ENCODE data around the gene CMSS1. TPM values are rescaled to one million over a fixed set of nuclear protein-coding genes. Genes with fewer than 3 reads are reported as not detected.

CMSS1 gene
- total and polyA plus RNA-seq, 2 donors (not counting 1 experiment from before 2014, with no cell fraction given): 7.3 to 22.8 TPM

GRCh38 chr3:100007313-100007712 lies 189.7 kb downstream of the CMSS1 start:
- no peaks in the 10 kb centered on the region for H3K9me3 ChIP-seq (ENCODE audit: control extremely low read depth in 1 of 3, control insufficient read depth in 2 of 3, insufficient read depth in 1 of 3, low read length in 2 of 3)
- no peak for TF ChIP-seq CTCF (IDR thresholded peaks at IDR 0.05)
- no peak for TF ChIP-seq EZH2 (IDR thresholded peaks at IDR 0.05; ENCODE audit: borderline replicate concordance, insufficient read depth, low read depth, low read length, poor library complexity, severe bottlenecking)
- Mint-ChIP-seq H3K4me3 (no peak overlapping the region), H3K4me1 (peaks cover 31% of the 10 kb centered on the region), H3K27me3 (no peaks in the 10 kb centered on the region), H3K9me3 (ENCODE audit: insufficient read depth) (no peaks in the 10 kb centered on the region), H3K27ac (no peak overlapping the region)
- no peak overlapping the region for H3K27ac ChIP-seq (ENCODE audit: low read length in 2 of 2)
- H3K4me3 ChIP-seq (ENCODE audit: control extremely low read depth in 1 of 5, extremely low read depth in 1 of 5, insufficient read depth in 1 of 5, low read depth in 2 of 5, low read length in 4 of 5): no peak overlapping the region
- H3K4me1 ChIP-seq (ENCODE audit: control insufficient read depth in 2 of 2, insufficient read depth in 2 of 2, low read length in 2 of 2): no peaks in the 10 kb centered on the region
- H3K4me2 ChIP-seq (replicated peaks; ENCODE audit: low read depth, low read length, poor library complexity, severe bottlenecking): no peak overlapping the region
- ATAC-seq (ENCODE audit: low read depth) (no peak), DNase-seq (no peak)
- H3K79me2 ChIP-seq (ENCODE audit: control insufficient read depth, insufficient read depth, low read length): no peaks in the 10 kb centered on the region
- no peaks in the 10 kb centered on the region for H4K20me1 ChIP-seq (ENCODE audit: control insufficient read depth, insufficient read depth, low read length, poor library complexity, severe bottlenecking)
- CTCF ChIA-PET: no interaction called here
- H3K36me3 ChIP-seq (replicated peaks in 1 of 2; ENCODE audit: control extremely low read depth in 1 of 2, control insufficient read depth in 1 of 2, extremely low read depth in 1 of 2, insufficient read depth in 2 of 2, low read length in 1 of 2): no peaks in the 10 kb centered on the region
- no peaks in the 10 kb centered on the region for H3K27me3 ChIP-seq (replicated peaks in 1 of 4; ENCODE audit: control extremely low read depth in 1 of 4, control insufficient read depth in 3 of 4, insufficient read depth in 4 of 4, low read length in 3 of 4)
- H3K9ac ChIP-seq (ENCODE audit: low read length): no peak overlapping the region
- WGBS (ENCODE audit: insufficient coverage): 100% methylated on average over 1 of the region's 3 CpGs
- POLR2A ChIA-PET: no interaction called here
- no peak overlapping the region for H2AFZ ChIP-seq (ENCODE audit: insufficient read depth, low read depth, low read length, poor library complexity, severe bottlenecking)
- intact Hi-C loops (cut with micrococcal nuclease): no loop called here

GRCh38 chr3:100008081-100008698 lies 190.5 kb downstream of the CMSS1 start:
- ATAC-seq (ENCODE audit: low read depth): no peak
- no peak overlapping the region for H2AFZ ChIP-seq (ENCODE audit: insufficient read depth, low read depth, low read length, poor library complexity, severe bottlenecking)
- H3K9me3 ChIP-seq (ENCODE audit: control extremely low read depth in 1 of 3, control insufficient read depth in 2 of 3, insufficient read depth in 1 of 3, low read length in 2 of 3): no peaks in the 10 kb centered on the region
- H3K4me3 Mint-ChIP-seq: no peak overlapping the region
- ChIA-PET POLR2A (no interaction called here), CTCF (no interaction called here)
- no peaks in the 10 kb centered on the region for H3K79me2 ChIP-seq (ENCODE audit: control insufficient read depth, insufficient read depth, low read length)
- no peak overlapping the region for H3K4me2 ChIP-seq (replicated peaks; ENCODE audit: low read depth, low read length, poor library complexity, severe bottlenecking)
- H3K4me3 ChIP-seq (ENCODE audit: control extremely low read depth in 1 of 5, extremely low read depth in 1 of 5, insufficient read depth in 1 of 5, low read depth in 2 of 5, low read length in 4 of 5): no peak overlapping the region
- no peaks in the 10 kb centered on the region for H3K36me3 ChIP-seq (replicated peaks in 1 of 2; ENCODE audit: control extremely low read depth in 1 of 2, control insufficient read depth in 1 of 2, extremely low read depth in 1 of 2, insufficient read depth in 2 of 2, low read length in 1 of 2)
- no peaks in the 10 kb centered on the region for H3K9me3 Mint-ChIP-seq (ENCODE audit: insufficient read depth)
- H3K27me3 ChIP-seq (replicated peaks in 1 of 4; ENCODE audit: control extremely low read depth in 1 of 4, control insufficient read depth in 3 of 4, insufficient read depth in 4 of 4, low read length in 3 of 4): no peaks in the 10 kb centered on the region
- no peaks in the 10 kb centered on the region for H3K4me1 ChIP-seq (ENCODE audit: control insufficient read depth in 2 of 2, insufficient read depth in 2 of 2, low read length in 2 of 2)
- H3K27ac Mint-ChIP-seq: no peak overlapping the region
- no peak for DNase-seq
- intact Hi-C loops (cut with micrococcal nuclease): no loop called here
- no peak for TF ChIP-seq EZH2 (IDR thresholded peaks at IDR 0.05; ENCODE audit: borderline replicate concordance, insufficient read depth, low read depth, low read length, poor library complexity, severe bottlenecking)
- no peak for TF ChIP-seq CTCF (IDR thresholded peaks at IDR 0.05)
- no peaks in the 10 kb centered on the region for H3K27me3 Mint-ChIP-seq
- no peaks in the 10 kb centered on the region for H4K20me1 ChIP-seq (ENCODE audit: control insufficient read depth, insufficient read depth, low read length, poor library complexity, severe bottlenecking)
- no peak overlapping the region for H3K9ac ChIP-seq (ENCODE audit: low read length)
- H3K27ac ChIP-seq (ENCODE audit: low read length in 2 of 2): no peak overlapping the region
- peaks cover 25% of the 10 kb centered on the region for H3K4me1 Mint-ChIP-seq

All from B cell (primary cell).